H54 (cell line): ENCODE measurements around the gene OSBPL10.
"Not testable (repeated sequence)": the region's sequence is repeated elsewhere in the genome, so short reads cannot be mapped to it uniquely, and the experiment has no call there.

Experiments used
- DNase-seq: peaks from one replicate; pipeline ENCODE4 v3.0.0; 2011; ENCODE audit warnings: low spot score, mixed read lengths; ENCODE audit not compliant: insufficient read length
- FAIRE-seq: peaks from 3 replicates; lab custom pipeline; 2011; peaks lifted over from hg19 to GRCh38; lab: Jason Lieb, UNC
- POLR2A ChIP-seq: IDR thresholded peaks from 2 replicates; pipeline ENCODE4 v1.6.1; 2011; ENCODE audit warnings: low read depth, mild to moderate bottlenecking, low read length

Gene OSBPL10, protein sequence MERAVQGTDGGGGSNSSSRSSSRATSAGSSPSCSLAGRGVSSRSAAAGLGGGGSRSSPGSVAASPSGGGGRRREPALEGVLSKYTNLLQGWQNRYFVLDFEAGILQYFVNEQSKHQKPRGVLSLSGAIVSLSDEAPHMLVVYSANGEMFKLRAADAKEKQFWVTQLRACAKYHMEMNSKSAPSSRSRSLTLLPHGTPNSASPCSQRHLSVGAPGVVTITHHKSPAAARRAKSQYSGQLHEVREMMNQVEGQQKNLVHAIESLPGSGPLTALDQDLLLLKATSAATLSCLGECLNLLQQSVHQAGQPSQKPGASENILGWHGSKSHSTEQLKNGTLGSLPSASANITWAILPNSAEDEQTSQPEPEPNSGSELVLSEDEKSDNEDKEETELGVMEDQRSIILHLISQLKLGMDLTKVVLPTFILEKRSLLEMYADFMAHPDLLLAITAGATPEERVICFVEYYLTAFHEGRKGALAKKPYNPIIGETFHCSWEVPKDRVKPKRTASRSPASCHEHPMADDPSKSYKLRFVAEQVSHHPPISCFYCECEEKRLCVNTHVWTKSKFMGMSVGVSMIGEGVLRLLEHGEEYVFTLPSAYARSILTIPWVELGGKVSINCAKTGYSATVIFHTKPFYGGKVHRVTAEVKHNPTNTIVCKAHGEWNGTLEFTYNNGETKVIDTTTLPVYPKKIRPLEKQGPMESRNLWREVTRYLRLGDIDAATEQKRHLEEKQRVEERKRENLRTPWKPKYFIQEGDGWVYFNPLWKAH

GRCh38 chr3:31981206-31982181 lies at the start of gene OSBPL10, which contains the start of gene ZNF860:
Gene OSBPL10, minus strand, starts transcription at chr3:31981262. Its CDS starts 83 bp downstream, at chr3:31981179.
Gene ZNF860, plus strand, starts transcription at chr3:31981750. Its CDS starts 7,330 bp downstream, at chr3:31989080.
- TF ChIP-seq POLR2A: peak; percentile 55
- DNase-seq (peak; percentile 69), FAIRE-seq (peak; percentile 30)

DNA sequence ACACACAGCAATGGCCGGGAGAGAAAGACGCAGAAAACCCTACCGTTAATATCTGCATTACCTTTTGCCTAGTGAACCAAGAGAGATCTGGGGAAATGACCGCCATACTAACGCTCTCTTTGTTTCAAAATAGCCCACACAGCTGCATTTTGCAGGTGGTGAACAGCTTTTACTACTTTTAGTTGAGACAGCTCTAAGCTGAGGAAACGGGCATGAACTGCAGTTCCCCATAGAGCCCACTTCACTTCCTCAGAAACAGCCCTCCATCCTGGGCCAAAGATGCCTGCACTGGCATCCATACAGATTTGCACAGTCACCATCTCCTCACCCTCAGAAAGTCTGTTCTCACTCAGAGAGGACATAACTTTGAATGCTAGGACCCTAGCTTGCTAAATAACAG lies 45.5 kb upstream of the OSBPL10 start:
- FAIRE-seq (no peak), DNase-seq (no peak)
- no peak for TF ChIP-seq POLR2A

- DNase-seq (no peak), FAIRE-seq (no peak)
- TF ChIP-seq POLR2A: no peak
These were observed 41.9 kb upstream of the OSBPL10 start for GRCh38 chr3:32022947-32023346.

DNA sequence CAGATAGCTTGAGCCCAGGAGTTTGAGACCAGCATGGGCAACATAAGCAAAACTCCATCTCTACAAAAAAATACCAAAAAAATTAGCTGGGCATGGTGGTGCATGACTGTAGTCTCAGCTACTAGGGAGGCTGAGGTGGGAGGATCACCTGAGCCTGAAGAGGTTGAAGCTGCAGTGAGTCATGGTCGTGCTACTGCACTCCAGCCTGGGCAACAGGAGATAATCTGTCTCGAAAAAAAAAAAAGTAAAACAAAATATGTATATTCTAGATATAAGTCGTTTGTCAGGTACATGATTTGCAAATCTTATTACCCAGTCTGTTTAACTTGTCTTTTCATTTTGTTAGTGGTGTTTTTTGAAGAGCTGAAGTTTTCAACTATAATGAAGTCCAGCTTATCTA lies 40.7 kb upstream of the OSBPL10 start:
- no peak for DNase-seq
- no peak for TF ChIP-seq POLR2A
- no peak for FAIRE-seq

GRCh38 chr3:32021155-32021554 lies 40.1 kb upstream of the OSBPL10 start:
- no peak for TF ChIP-seq POLR2A
- DNase-seq (no peak), FAIRE-seq (no peak)

- peak; percentile 30 for DNase-seq
- FAIRE-seq: peak; percentile 87
- no peak for TF ChIP-seq POLR2A
These were observed 37.9 kb upstream of the OSBPL10 start for GRCh38 chr3:32018757-32019564.

GRCh38 chr3:32017286-32017685 lies 36.2 kb upstream of the OSBPL10 start:
- TF ChIP-seq POLR2A: no peak
- FAIRE-seq: no peak
- DNase-seq: no peak

DNA sequence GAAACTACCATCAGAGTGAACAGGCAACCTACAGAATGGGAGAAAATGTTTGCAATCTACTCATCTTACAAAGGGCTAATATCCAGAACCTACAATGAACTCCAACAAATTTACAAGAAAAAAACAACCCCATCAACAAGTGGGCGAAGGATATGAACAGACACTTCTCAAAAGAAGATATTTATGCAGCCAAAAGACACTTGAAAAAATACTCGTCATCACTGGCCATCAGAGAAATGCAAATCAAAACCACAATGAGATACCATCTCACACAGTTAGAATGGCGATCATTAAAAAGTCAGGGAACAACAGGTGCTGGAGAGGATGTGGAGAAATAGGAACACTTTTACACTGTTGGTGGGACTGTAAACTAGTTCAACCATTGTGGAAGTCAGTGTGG lies 34.6 kb upstream of the OSBPL10 start:
- not testable (repeated sequence) for FAIRE-seq, DNase-seq

DNA sequence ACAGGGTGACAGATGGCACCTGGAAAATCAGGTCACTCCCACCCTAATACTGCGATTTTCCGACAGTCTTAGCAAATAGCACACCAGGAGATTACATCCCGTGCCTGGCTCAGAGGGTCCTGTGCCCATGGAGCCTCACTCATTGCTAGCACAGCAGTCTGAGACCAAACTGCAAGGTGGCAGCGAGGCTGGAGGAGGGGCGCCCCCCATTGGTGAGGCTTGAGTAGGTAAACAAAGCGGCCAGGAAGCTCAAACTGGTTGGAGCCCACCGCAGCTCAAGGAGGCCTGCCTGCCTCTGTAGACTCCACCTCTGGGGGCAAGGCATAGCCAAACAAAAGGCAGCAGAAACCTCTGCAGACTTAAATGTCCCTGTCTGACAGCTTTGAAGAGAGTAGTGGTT lies 29.6 kb upstream of the OSBPL10 start:
- not testable (repeated sequence) for DNase-seq, FAIRE-seq

GRCh38 chr3:32009957-32010356 lies 28.9 kb upstream of the OSBPL10 start:
- FAIRE-seq (no peak), DNase-seq (no peak)
- no peak for TF ChIP-seq POLR2A

- DNase-seq (no peak), FAIRE-seq (peak; percentile 76)
These were observed 28.0 kb upstream of the OSBPL10 start for GRCh38 chr3:32009101-32009500.

GRCh38 chr3:32004113-32004765 lies 23.2 kb upstream of the OSBPL10 start:
- FAIRE-seq (no peak), DNase-seq (no peak)
- TF ChIP-seq POLR2A: no peak

More at GRCh38 chr3:32009101-32009500, 28.0 kb upstream of the OSBPL10 start:
- TF ChIP-seq POLR2A: no peak
